Measurements from ENCODE around the gene EIF3L.
"Not testable (repeated sequence)": the region's sequence is repeated elsewhere in the genome, so short reads cannot be mapped to it uniquely, and the experiment has no call there.

GRCh38 chr22:37799979-37800378, 49.2 kb upstream of the EIF3L start:
- TF ChIP-seq, protein P1, sequence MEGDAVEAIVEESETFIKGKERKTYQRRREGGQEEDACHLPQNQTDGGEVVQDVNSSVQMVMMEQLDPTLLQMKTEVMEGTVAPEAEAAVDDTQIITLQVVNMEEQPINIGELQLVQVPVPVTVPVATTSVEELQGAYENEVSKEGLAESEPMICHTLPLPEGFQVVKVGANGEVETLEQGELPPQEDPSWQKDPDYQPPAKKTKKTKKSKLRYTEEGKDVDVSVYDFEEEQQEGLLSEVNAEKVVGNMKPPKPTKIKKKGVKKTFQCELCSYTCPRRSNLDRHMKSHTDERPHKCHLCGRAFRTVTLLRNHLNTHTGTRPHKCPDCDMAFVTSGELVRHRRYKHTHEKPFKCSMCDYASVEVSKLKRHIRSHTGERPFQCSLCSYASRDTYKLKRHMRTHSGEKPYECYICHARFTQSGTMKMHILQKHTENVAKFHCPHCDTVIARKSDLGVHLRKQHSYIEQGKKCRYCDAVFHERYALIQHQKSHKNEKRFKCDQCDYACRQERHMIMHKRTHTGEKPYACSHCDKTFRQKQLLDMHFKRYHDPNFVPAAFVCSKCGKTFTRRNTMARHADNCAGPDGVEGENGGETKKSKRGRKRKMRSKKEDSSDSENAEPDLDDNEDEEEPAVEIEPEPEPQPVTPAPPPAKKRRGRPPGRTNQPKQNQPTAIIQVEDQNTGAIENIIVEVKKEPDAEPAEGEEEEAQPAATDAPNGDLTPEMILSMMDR (IDR thresholded peaks at IDR 0.05; ENCODE audit: low read depth, low read length, poor library complexity, severe bottlenecking), result not testable (repeated sequence)
- TF ChIP-seq EZH2phosphoT487 (IDR thresholded peaks at IDR 0.05; ENCODE audit: borderline replicate concordance, low read length), result not testable (repeated sequence)
